ENCODE results near the gene FOLR2. TPM values are rescaled to one million over a fixed set of nuclear protein-coding genes. Genes with fewer than 3 reads are reported as not detected.

Gene FOLR2
- total RNA-seq, 1 donor from 2014 or later, result 28.1 TPM

DNA sequence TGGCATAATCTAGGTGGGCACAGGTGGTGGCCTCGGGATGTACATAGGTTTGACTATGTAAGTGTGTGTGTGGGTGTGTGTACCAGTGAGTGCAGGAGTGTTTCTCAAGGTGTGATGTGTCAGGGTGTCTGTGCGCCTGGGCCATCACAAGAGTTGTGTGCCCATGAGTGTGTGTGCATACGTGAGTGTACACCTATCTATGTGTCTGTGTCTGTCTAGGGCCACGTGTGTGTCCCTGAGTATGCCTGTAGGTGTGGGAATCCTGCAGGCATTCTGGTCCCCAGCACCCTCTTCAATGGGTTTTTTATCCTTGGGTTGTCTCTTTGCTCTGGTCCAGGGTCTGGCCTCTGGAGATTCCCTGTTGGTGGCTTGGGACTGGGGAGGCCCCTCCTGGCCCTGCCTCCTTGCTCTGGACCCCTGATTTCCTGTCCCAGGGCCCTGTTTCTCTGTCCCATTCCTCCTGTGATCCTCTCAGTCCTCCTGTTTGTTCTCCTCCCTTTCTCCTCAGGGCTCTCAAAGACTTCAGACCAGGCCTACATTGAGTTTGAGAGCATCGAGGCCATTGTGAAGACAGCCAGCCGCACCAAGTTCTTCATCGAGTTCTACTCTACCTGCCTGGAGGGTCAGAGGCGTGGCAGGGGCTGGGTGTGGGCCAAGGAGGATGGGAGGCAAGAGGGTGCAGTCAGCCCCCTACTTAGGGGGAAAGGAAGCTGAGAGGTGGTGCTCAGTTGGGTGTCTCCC lies 17.3 kb downstream of the FOLR2 start:
- TF ChIP-seq, protein P1, sequence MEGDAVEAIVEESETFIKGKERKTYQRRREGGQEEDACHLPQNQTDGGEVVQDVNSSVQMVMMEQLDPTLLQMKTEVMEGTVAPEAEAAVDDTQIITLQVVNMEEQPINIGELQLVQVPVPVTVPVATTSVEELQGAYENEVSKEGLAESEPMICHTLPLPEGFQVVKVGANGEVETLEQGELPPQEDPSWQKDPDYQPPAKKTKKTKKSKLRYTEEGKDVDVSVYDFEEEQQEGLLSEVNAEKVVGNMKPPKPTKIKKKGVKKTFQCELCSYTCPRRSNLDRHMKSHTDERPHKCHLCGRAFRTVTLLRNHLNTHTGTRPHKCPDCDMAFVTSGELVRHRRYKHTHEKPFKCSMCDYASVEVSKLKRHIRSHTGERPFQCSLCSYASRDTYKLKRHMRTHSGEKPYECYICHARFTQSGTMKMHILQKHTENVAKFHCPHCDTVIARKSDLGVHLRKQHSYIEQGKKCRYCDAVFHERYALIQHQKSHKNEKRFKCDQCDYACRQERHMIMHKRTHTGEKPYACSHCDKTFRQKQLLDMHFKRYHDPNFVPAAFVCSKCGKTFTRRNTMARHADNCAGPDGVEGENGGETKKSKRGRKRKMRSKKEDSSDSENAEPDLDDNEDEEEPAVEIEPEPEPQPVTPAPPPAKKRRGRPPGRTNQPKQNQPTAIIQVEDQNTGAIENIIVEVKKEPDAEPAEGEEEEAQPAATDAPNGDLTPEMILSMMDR (IDR thresholded peaks at IDR 0.05), result no peak
- Histone ChIP-seq H3K4me1 (peaks cover 17% of the 10 kb centered on the region), H3K27ac (no peak overlapping the region), H3K4me3 (no peak overlapping the region), H3K9me3 (no peaks in the 10 kb centered on the region), H3K36me3 (peaks cover 93% of the 10 kb centered on the region), H3K27me3 (ENCODE audit: low read depth) (no peaks in the 10 kb centered on the region)
- no peak for DNase-seq
- no peak for ATAC-seq
- intact Hi-C loops (cut with DNase I), result no loop called here

DNA sequence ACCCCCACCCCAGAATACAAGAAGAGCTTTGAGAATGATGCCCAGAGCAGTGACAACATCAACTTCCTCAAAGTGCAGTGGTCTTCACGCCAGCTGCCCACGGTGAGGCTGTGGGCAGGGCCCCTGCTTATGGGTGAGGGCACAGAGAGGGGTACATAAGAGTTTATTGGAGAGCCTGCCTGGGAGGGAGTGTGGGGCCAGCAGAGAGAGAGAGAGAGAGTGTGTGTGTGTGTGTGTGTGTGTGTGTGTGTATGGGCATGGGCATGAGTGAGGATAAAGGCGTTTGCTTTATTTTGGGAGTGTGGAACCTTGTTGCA lies 17.9 kb downstream of the FOLR2 start:
- ATAC-seq (no peak), DNase-seq (no peak)
- H3K27me3 ChIP-seq (ENCODE audit: low read depth), result no peaks in the 10 kb centered on the region
- no peak overlapping the region for H3K27ac ChIP-seq
- no peak overlapping the region for H3K4me3 ChIP-seq
- H3K9me3 ChIP-seq, result no peaks in the 10 kb centered on the region
- H3K36me3 ChIP-seq, result peaks cover 88% of the 10 kb centered on the region
- H3K4me1 ChIP-seq, result peaks cover 22% of the 10 kb centered on the region
- intact Hi-C loops (cut with DNase I), result no loop called here
- TF ChIP-seq, protein P1 (IDR thresholded peaks at IDR 0.05), result no peak

DNA sequence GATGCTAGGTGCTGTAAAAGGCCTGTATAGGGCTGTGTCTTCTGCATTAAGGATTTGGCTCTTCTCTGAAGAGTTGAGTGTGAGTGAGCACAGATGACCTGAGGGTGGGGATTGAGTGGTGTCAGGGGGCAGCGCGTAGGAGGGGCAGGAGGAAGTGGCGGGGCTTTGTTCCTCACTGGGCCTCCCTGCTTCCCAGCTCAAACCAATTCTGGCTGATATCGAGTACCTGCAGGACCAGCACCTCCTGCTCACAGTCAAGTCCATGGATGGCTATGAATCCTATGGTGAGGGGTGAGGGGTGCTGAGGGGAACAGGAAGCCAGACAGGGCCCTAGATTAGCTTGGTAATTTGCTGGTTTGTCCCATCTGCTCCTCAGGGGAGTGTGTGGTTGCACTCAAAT lies 18.3 kb downstream of the FOLR2 start:
- intact Hi-C loops (cut with DNase I), result no loop called here
- TF ChIP-seq, protein P1 (IDR thresholded peaks at IDR 0.05), result no peak
- ATAC-seq, result no peak

DNA sequence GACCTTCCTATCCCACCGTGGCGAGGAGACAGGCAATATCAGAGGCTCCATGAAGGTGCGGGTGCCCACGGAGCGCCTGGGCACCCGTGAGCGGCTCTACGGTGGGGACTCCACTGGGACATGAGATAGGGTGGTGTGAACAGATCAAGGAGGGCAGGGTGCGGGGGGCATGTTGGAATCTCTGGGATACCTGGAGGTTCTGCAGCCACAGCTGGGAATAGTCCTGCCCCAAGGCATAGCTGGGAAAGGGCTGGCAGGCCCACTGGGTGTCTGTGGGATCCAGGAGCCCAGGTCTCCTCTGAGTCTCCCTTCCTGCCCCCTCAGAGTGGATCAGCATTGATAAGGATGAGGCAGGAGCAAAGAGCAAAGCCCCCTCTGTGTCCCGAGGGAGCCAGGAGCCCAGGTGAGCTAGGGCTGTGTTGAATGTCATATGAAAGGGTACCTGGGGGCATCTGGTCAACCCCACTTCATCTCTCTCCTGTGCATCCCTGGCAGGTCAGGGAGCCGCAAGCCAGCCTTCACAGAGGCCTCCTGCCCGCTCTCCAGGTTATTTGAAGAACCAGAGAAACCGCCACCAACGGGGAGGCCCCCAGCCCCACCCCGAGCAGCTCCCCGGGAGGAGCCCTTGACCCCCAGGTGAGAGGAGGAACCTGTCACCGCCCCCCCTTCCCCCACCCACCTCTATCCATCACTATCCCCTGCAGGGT lies 18.9 kb downstream of the FOLR2 start:
- Histone ChIP-seq H3K4me1 (peaks cover 31% of the 10 kb centered on the region), H3K27me3 (ENCODE audit: low read depth) (peaks cover 6% of the 10 kb centered on the region), H3K4me3 (no peak overlapping the region), H3K9me3 (no peaks in the 10 kb centered on the region), H3K36me3 (peaks cover 77% of the 10 kb centered on the region), H3K27ac (no peak overlapping the region)
- intact Hi-C loops (cut with DNase I), result no loop called here
- no peak for ATAC-seq
- TF ChIP-seq, protein P1 (IDR thresholded peaks at IDR 0.05), result no peak
- DNase-seq, result no peak

More for the DNA sequence above, 18.3 kb downstream of the FOLR2 start:
- Histone ChIP-seq H3K36me3 (peaks cover 83% of the 10 kb centered on the region), H3K4me3 (no peak overlapping the region), H3K4me1 (peaks cover 25% of the 10 kb centered on the region), H3K27ac (no peak overlapping the region), H3K9me3 (no peaks in the 10 kb centered on the region), H3K27me3 (ENCODE audit: low read depth) (peaks cover under 1% of the 10 kb centered on the region)
- DNase-seq, result no peak

DNA sequence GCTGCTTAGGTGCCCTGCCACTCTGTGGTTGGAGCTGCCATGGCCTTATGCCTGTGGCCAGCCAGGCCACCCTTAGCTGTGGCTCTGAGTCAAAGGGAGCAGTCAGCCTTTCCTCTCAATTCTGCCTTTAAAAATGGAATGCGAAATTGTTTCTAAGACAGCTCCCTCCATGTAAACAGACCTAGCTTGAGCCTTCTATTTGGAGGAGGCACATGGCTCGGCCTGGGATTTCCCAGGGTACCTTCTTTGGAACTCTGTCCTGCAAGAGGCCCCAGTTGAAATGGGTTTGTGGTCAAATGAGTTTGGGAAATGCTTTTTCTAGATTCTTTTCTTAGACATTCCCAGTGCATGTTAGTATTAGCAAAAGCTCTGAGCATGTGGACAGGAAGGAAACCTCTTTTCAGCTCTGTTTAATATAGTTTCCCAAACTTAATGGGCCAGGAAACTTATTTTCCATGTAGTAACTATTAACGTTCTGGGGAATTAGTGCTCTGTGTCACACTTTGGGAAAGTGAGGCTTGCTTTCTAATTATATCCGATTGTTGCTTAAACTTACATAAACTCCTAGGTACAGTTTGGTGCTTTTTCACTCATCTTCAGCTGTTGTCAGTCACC lies 19.6 kb downstream of the FOLR2 start:
- no peaks in the 10 kb centered on the region for H3K9me3 ChIP-seq
- ATAC-seq, result no peak
- DNase-seq, result no peak
- no peak overlapping the region for H3K27ac ChIP-seq
- intact Hi-C loops (cut with DNase I), result no loop called here
- H3K4me3 ChIP-seq, result no peak overlapping the region
- TF ChIP-seq, protein P1 (IDR thresholded peaks at IDR 0.05), result no peak
- peaks cover 13% of the 10 kb centered on the region for H3K27me3 ChIP-seq (ENCODE audit: low read depth)
- peaks cover 35% of the 10 kb centered on the region for H3K4me1 ChIP-seq
- H3K36me3 ChIP-seq, result peaks cover 70% of the 10 kb centered on the region
